Coronary artery (tissue), 2 donors: ENCODE results near the gene KIAA1328.
A peak's percentile ranks its signal among the peaks of the same experiment; 100 is the strongest.

Experiments used
- DNase-seq: peaks from one replicate; pipeline ENCODE4 v3.0.0-alpha.2; 2017; ENCODE audit warnings: low spot score
- H3K27ac ChIP-seq, 2 donors: fragments of 200-600 bp; sonication (generic); one replicate each; pipeline ENCODE4 v1.5.1; 2016 to 2019
- H3K4me3 ChIP-seq: fragments of 200-600 bp; sonication (generic); 2 replicates; pipeline ENCODE4 v1.5.1; 2016; ENCODE audit warnings: mild to moderate bottlenecking, moderate library complexity
- TF ChIP-seq, protein P1 (sequence below): fragments of 200-600 bp; sonication (generic); IDR thresholded peaks from one replicate; pipeline ENCODE4 v1.5.1; 2019; ENCODE audit warnings: antibody characterized with exemption

KIAA1328 gene

DNA sequence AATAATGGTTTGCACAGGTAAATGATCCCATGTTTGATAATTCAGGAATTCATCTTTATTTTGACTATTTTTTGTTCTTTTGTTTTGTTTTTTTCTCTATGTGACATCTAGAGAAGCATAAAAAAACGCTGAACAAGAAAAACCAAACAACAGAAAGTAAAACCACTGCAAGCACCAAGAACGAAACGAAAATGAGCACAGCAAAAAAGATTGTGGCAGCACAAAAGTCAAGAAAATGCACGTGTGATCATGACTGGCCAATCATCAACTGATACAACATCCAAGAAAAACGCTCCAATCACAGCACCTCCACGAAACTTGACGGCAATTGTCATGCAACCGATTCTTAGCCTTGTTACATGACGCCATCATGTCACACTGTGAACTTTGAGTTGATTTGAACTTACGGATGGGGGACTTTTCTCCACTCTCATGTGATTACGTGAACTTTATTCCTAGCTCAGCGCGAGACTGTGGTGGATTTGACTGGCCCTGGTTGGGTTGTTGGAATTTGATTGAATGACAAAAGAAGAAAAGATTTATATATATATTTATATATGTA lies 417.9 kb downstream of the KIAA1328 start:
- Histone ChIP-seq H3K4me3 (no peak overlapping the region), H3K27ac (no peak overlapping the region)
- TF ChIP-seq, protein P1, sequence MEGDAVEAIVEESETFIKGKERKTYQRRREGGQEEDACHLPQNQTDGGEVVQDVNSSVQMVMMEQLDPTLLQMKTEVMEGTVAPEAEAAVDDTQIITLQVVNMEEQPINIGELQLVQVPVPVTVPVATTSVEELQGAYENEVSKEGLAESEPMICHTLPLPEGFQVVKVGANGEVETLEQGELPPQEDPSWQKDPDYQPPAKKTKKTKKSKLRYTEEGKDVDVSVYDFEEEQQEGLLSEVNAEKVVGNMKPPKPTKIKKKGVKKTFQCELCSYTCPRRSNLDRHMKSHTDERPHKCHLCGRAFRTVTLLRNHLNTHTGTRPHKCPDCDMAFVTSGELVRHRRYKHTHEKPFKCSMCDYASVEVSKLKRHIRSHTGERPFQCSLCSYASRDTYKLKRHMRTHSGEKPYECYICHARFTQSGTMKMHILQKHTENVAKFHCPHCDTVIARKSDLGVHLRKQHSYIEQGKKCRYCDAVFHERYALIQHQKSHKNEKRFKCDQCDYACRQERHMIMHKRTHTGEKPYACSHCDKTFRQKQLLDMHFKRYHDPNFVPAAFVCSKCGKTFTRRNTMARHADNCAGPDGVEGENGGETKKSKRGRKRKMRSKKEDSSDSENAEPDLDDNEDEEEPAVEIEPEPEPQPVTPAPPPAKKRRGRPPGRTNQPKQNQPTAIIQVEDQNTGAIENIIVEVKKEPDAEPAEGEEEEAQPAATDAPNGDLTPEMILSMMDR: no peak
- peak; percentile 2 for DNase-seq

DNA sequence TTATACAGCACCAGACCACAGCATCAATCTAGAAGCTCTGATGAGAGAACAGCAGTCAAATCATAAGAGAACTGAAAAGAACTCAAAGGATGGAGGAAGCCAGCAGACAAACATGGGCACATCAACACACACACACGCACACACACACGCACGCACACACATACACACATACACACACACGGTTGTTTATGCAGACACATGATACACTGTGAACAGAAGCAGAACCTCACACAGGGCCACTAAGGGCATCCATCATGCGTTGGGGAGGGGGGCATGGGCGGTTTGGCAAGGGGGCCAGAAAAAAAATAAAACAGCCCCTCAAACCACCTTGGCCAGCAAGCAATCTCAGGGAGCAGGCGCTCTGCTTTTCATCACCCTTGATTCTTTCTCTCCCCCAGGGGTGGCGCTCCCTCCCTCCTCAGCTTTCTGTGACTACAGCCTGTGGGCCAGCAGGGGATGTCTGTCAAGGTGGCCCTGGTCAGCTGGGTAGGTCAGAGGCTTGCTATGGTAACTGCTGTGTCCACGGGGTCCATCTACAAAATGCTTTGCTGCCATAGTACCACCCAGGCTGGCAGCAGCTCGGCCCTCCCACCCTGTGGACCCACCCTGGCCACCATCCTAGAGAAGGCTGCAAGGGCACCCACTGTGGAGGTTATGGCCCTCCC lies 418.7 kb downstream of the KIAA1328 start:
- H3K27ac ChIP-seq: no peak overlapping the region
- TF ChIP-seq, protein P1: no peak
- no peak overlapping the region for H3K4me3 ChIP-seq
- no peak for DNase-seq

DNA sequence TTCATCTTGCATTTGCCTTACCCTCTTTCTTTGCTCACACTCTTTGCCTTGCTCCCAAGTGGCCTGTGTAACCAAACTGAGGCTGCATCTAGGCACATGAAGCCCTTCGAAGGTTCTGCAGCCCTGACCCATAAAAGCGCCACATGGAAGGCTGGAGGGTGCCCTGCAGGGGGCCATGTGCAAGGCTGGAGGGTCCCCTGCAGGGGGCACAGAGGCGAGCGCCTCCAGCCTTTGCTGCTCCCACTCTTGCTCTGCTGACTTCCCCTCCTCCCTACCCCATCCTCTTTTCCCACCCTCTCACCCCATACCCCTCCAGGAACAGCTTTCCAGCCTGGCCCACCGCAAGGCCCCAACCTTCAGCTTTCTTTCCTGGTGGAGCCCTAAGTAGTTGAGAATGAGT lies 419.4 kb downstream of the KIAA1328 start:
- H3K27ac ChIP-seq: no peak overlapping the region
- TF ChIP-seq, protein P1: no peak
- no peak overlapping the region for H3K4me3 ChIP-seq
- DNase-seq: no peak

DNA sequence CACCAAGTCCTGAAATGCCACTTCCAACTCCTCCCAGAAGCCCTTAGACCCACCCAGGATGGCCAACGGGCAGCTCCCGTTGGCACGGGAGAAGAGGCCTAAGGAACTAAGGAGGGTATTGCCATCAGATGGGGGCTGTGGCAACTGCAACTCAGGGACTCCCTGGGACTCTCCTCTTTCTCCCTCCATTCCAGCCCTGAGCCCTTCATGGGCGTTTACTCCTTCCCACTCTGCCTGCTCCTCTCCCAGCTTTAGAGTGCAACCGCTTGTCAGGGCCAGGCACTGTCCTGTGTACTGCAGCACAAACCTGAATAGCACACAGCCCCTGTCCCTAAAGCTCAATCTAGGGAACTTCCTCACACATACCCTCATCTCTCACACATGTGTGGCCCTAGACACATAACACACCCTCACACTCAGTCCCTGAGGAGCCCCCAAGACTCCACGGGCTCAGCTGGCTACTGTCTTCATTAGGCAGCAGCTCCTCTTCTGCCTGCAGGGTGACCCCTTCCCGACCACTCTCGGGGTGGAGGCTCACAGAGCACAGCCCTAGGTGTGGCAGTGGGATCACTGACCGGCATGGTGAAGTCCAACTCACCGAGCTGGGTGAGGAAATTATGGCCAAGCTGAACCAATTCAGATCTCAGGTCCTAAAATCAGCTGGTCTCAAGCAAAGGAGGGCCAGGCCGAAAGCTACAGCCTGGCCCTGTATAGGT lies 420.4 kb downstream of the KIAA1328 start:
- Histone ChIP-seq H3K27ac (no peak overlapping the region), H3K4me3 (no peak overlapping the region)
- no peak for DNase-seq
- TF ChIP-seq, protein P1: no peak

DNA sequence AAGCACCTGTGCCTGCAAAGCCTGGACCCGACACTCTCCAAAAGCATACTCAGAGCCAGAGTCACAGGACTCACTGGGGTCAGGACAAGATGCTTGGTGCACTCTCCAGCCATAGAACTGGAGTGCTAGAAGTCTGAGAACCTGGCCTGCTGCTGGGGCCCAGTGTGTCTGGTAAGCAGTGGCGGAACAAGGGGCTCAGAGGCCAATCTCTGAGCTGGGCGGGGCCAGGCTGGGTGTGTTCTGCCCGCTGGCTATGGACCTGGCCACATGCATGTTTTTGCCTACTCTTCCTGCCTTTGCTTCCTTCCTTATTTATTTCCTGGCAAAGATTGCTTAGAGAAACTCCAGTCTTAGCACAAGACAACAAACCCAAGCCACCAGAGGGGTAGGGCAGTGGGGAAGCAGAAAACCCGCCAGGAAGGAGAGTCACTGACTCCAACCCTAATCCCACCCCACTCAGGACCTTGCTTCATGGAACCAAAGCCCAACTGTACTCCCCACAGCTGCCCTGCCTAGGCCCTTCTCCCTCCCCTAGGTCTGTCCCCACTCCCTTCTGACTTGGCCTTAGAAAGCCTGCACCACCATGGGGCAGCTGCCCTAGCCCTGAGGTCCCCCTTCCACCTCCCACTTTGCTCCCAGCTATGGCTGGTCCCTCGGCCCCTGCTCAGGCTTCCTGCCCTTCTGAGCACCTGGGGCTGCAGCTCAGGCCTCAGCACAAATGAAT lies 421.1 kb downstream of the KIAA1328 start:
- no peak for DNase-seq
- H3K4me3 ChIP-seq: no peak overlapping the region
- no peak overlapping the region for H3K27ac ChIP-seq
- TF ChIP-seq, protein P1: no peak

DNA sequence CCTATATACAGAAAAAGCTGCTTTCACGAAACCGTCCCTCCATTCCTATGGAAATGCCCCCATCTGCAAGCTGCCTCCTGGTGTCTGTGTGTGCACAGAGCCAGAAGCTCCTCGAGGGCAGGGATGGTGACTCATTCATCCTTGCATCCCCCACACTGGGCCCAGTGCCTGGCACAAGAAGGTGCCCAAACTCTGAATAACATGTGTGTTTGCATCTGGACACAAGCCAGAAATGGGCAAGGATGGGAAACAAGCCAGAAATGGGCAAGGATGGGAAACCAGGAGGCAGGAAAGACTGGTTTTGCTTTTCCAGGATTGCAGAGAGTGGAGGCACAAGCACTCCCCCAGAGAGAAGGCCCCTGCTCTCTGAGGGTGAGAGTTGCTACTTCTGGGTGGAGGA lies 422.8 kb downstream of the KIAA1328 start:
- H3K27ac ChIP-seq: no peak overlapping the region
- TF ChIP-seq, protein P1: no peak
- H3K4me3 ChIP-seq: no peak overlapping the region
- no peak for DNase-seq
